ENCODE data around the gene PSMD10.

DNA sequence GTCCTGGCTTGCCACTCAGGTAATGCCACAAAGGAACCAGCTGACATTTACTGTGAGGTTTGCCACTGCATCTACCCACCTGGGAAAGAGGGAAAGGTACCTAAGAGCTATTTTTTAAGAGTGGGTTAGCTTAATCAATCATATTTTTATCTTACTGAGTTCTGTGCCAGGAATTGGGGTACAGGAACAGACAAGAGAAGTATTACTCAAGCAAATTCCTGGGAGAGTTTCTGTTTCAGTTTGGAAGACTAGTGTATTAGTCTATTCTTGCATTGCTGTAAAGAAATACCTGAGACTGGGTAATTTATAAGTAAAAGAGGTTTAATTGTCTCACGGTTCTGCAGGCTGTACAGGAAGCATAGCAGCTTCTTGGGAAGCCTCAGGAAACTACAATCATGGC, 23.2 kb downstream of the PSMD10 start:
- TF ChIP-seq, protein P1, sequence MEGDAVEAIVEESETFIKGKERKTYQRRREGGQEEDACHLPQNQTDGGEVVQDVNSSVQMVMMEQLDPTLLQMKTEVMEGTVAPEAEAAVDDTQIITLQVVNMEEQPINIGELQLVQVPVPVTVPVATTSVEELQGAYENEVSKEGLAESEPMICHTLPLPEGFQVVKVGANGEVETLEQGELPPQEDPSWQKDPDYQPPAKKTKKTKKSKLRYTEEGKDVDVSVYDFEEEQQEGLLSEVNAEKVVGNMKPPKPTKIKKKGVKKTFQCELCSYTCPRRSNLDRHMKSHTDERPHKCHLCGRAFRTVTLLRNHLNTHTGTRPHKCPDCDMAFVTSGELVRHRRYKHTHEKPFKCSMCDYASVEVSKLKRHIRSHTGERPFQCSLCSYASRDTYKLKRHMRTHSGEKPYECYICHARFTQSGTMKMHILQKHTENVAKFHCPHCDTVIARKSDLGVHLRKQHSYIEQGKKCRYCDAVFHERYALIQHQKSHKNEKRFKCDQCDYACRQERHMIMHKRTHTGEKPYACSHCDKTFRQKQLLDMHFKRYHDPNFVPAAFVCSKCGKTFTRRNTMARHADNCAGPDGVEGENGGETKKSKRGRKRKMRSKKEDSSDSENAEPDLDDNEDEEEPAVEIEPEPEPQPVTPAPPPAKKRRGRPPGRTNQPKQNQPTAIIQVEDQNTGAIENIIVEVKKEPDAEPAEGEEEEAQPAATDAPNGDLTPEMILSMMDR (IDR thresholded peaks at IDR 0.05; ENCODE audit: borderline replicate concordance, extremely low read depth, low read length, poor library complexity, severe bottlenecking) = no peak
- no peak for TF ChIP-seq EZH2 (IDR thresholded peaks at IDR 0.05; ENCODE audit: borderline replicate concordance, low read depth, low read length, severe bottlenecking)
